HCT116 (cell line): ENCODE results near the gene THEMIS2. TPM values are rescaled to one million over a fixed set of nuclear protein-coding genes. Genes with fewer than 3 reads are reported as not detected.
A peak's percentile ranks its signal among the peaks of the same experiment; 100 is the strongest.

Experiments used
- ATAC-seq: fragments of 200-7000 bp; cut with Tn5 transposase; 2 replicates; pipeline ENCODE4 v1.9.1; 2020; ENCODE audit warnings: mild to moderate bottlenecking, moderate library complexity
- BruUV-seq: library from RNA; stranded (reverse); fragments of 400-500 nt; replicated peaks from 2 replicates; lab custom pipeline; 2021; lab: Mats Ljungman, UMichigan
- CTCF ChIA-PET: fragments of 300-600 bp; sonication (Branson Sonifier 250); formaldehyde crosslinking; loops from one replicate; lab custom pipeline; 2021; ENCODE audit warnings: antibody characterized with exemption; lab: Charles Lee
- POLR2A ChIA-PET: fragments of 300-600, 350-600 bp; sonication (Branson Sonifier 250); formaldehyde crosslinking; loops from one replicate; lab custom pipeline; 2021; ENCODE audit warnings: antibody characterized with exemption; lab: Charles Lee
- RAD21 ChIA-PET, 2 experiments: fragments of 300-600 bp; sonication (Branson Sonifier 250); formaldehyde crosslinking; loops; one replicate each; lab custom pipeline; 2023; ENCODE audit warnings: low total read pairs in 2 of 2; ENCODE audit not compliant: uncharacterized antibody in 2 of 2, unreplicated experiment in 2 of 2, low non-redundant PET in 1 of 2; lab: Charles Lee
- DNase-seq: peaks from one replicate; pipeline ENCODE4 v3.0.0-alpha.2; 2010; ENCODE audit warnings: low read depth, low spot score
- H2AFZ ChIP-seq: fragments of 200-600 bp; shearing (Covaris generic), sonication (generic); 2 replicates; pipeline ENCODE4 v1.6.1; 2017; ENCODE audit warnings: low read depth, mixed run types, mixed read lengths, antibody characterized with exemption, low read length; ENCODE audit not compliant: poor library complexity, severe bottlenecking
- H3K27ac ChIP-seq: 2 replicates; pipeline ENCODE4 v1.5.1; 2012; ENCODE audit warnings: low read depth, low read length
- H3K27me3 ChIP-seq: fragments of 200-600 bp; sonication (generic); 2 replicates; pipeline ENCODE4 v1.6.1; 2016; ENCODE audit warnings: mixed run types, low read length, mixed read lengths; ENCODE audit not compliant: insufficient read depth
- H3K36me3 ChIP-seq, 2 experiments: fragments of 200-500 bp in 1 of 2; fragments of 200-600 bp in 1 of 2; sonication (Bioruptor generic) in 1 of 2; sonication (generic) in 1 of 2; 2 replicates each; pipeline versions ENCODE4 v1.5.1 to v1.6.1; 2014 to 2016; ENCODE audit warnings: low read length in 2 of 2, inconsistent platforms in 1 of 2, mixed read lengths in 1 of 2, mixed run types in 1 of 2; ENCODE audit not compliant: insufficient read depth in 2 of 2, control insufficient read depth in 1 of 2
- H3K4me1 ChIP-seq, 2 experiments: fragments of 200-600 bp in 1 of 2; sonication (generic) in 1 of 2; 2 replicates each; pipeline versions ENCODE4 v1.5.1 to v1.6.1; 2012 to 2017; ENCODE audit warnings: low read length in 2 of 2, inconsistent platforms in 1 of 2, mild to moderate bottlenecking in 1 of 2, mixed read lengths in 1 of 2, mixed run types in 1 of 2, moderate library complexity in 1 of 2; ENCODE audit not compliant: insufficient read depth in 2 of 2, control insufficient read depth in 1 of 2
- H3K4me2 ChIP-seq: fragments of 200-600 bp; sonication (generic); 2 replicates; pipeline ENCODE4 v1.6.1; 2017; ENCODE audit warnings: mixed run types, low read length, mixed read lengths
- H3K4me3 ChIP-seq, 2 experiments: fragments of 200-600 bp in 1 of 2; sonication (generic) in 1 of 2; replicated peaks in 1 of 2; 2 replicates each; pipeline ENCODE4 v1.5.1; 2011 to 2016; ENCODE audit warnings: low read length in 2 of 2, control low read depth in 1 of 2, low read depth in 1 of 2, mild to moderate bottlenecking in 1 of 2, mixed read lengths in 1 of 2, mixed run types in 1 of 2
- H3K79me2 ChIP-seq: fragments of 200-600 bp; sonication (generic); 2 replicates; pipeline ENCODE4 v1.6.1; 2017; ENCODE audit warnings: mild to moderate bottlenecking, mixed run types, low read length, moderate library complexity, mixed read lengths; ENCODE audit not compliant: insufficient read depth
- H3K9ac ChIP-seq: fragments of 200-600 bp; sonication (generic); 2 replicates; pipeline ENCODE4 v1.6.1; 2016; ENCODE audit warnings: low read length, mixed read lengths
- H3K9me2 ChIP-seq: fragments of 200-600 bp; sonication (generic), shearing (Covaris generic); 2 replicates; pipeline ENCODE4 v1.6.1; 2017; ENCODE audit warnings: mixed run types, mild to moderate bottlenecking, moderate library complexity; ENCODE audit not compliant: insufficient read depth
- H3K9me3 ChIP-seq, 2 experiments: fragments of 200-500 bp in 1 of 2; fragments of 200-600 bp in 1 of 2; sonication (Bioruptor generic) in 1 of 2; sonication (generic) in 1 of 2; 2 replicates each; pipeline ENCODE4 v1.6.1; 2014 to 2017; ENCODE audit warnings: low read length in 2 of 2, mixed read lengths in 2 of 2, inconsistent platforms in 1 of 2, low read depth in 1 of 2, mild to moderate bottlenecking in 1 of 2, mixed run types in 1 of 2, moderate library complexity in 1 of 2; ENCODE audit not compliant: control insufficient read depth in 1 of 2, insufficient read depth in 1 of 2
- H4K20me1 ChIP-seq: fragments of 200-600 bp; sonication (generic), shearing (Covaris generic); 2 replicates; pipeline ENCODE4 v1.6.1; 2017; ENCODE audit warnings: mixed run types, mild to moderate bottlenecking, moderate library complexity; ENCODE audit not compliant: insufficient read depth
- CBX3 ChIP-seq: IDR thresholded peaks from 2 replicates; pipeline ENCODE4 v1.6.1; 2012; ENCODE audit warnings: low read depth
- CEBPB ChIP-seq: IDR thresholded peaks from 2 replicates; pipeline ENCODE4 v1.6.1; 2012; ENCODE audit warnings: low read depth
- EGR1 ChIP-seq: IDR thresholded peaks from 2 replicates; pipeline ENCODE4 v1.6.1; 2012; ENCODE audit warnings: low read depth
- ELF1 ChIP-seq: IDR thresholded peaks from 2 replicates; pipeline ENCODE4 v1.6.1; 2012; ENCODE audit warnings: low read depth, borderline replicate concordance
- EZH2 ChIP-seq: fragments of 200-600 bp; sonication (generic); IDR thresholded peaks from 2 replicates; pipeline ENCODE4 v1.6.1; 2017; ENCODE audit warnings: antibody characterized with exemption, mixed run types
- EZH2phosphoT487 ChIP-seq: fragments of 200-600 bp; IDR thresholded peaks from 2 replicates; pipeline ENCODE4 v1.6.1; 2018; ENCODE audit warnings: antibody characterized with exemption, borderline replicate concordance
- FOSL1 ChIP-seq: IDR thresholded peaks from 2 replicates; pipeline ENCODE4 v1.6.1; 2012; ENCODE audit warnings: low read depth
- JUND ChIP-seq: IDR thresholded peaks from 2 replicates; pipeline ENCODE4 v1.6.1; 2012
- POLR2A ChIP-seq: IDR thresholded peaks from 2 replicates; pipeline ENCODE4 v1.7.0; 2011; ENCODE audit warnings: borderline replicate concordance; ENCODE audit not compliant: insufficient read depth, insufficient read length; ENCODE audit errors: extremely low read depth
- POLR2AphosphoS5 ChIP-seq: IDR thresholded peaks from 2 replicates; pipeline ENCODE4 v1.6.1; 2011; ENCODE audit warnings: mild to moderate bottlenecking, low read depth, low read length, moderate library complexity
- SIN3A ChIP-seq: IDR thresholded peaks from 2 replicates; pipeline ENCODE4 v1.6.1; 2012; ENCODE audit warnings: low read depth
- SP1 ChIP-seq: IDR thresholded peaks from 2 replicates; pipeline ENCODE4 v1.6.1; 2012; ENCODE audit warnings: low read depth
- SRF ChIP-seq: IDR thresholded peaks from 2 replicates; pipeline ENCODE4 v1.6.1; 2012; ENCODE audit warnings: low read depth
- ZFX ChIP-seq: fragments of 450-650 bp; IDR thresholded peaks from 2 replicates; pipeline ENCODE4 v1.6.1; 2017
- intact Hi-C: fragments of 100-400 bp; cut with micrococcal nuclease; formaldehyde crosslinking; loops from 2 replicates; pipeline ENCODE4 v1.10.0; 2022
- total RNA-seq: library from RNA; stranded (reverse); gene quantifications from one replicate; pipeline ENCODE4 v1.2.1, GENCODE V29; 2021; ENCODE audit not compliant: unreplicated experiment
- TF ChIP-seq, protein P1 (sequence below): IDR thresholded peaks from 2 replicates; pipeline ENCODE4 v1.6.1; 2011; ENCODE audit warnings: mild to moderate bottlenecking, low read length, moderate library complexity; ENCODE audit not compliant: insufficient replicate concordance; ENCODE audit errors: extremely low read depth
- TF ChIP-seq, protein P2 (sequence below): IDR thresholded peaks from 2 replicates; pipeline ENCODE4 v1.6.1; 2012; ENCODE audit warnings: low read depth
- TF ChIP-seq, protein P3 (sequence below), 3 experiments: fragments of 200-600 bp in 1 of 3; sonication (generic) in 1 of 3; IDR thresholded peaks in 2 of 3; conservative IDR thresholded peaks in 1 of 3; 2 replicates each; pipeline ENCODE4 v1.5.1; 2012 to 2017; ENCODE audit warnings: low read depth in 2 of 3, low read length in 2 of 3, antibody characterized with exemption in 1 of 3, borderline replicate concordance in 1 of 3, control low read depth in 1 of 3, mild to moderate bottlenecking in 1 of 3, mixed read lengths in 1 of 3, mixed run types in 1 of 3, moderate library complexity in 1 of 3; ENCODE audit not compliant: insufficient read depth in 1 of 3
- TF ChIP-seq, protein P4 (sequence below): IDR thresholded peaks from 2 replicates; pipeline ENCODE4 v1.6.1; 2012
- TF ChIP-seq, protein P5 (sequence below): IDR thresholded peaks from 2 replicates; pipeline ENCODE4 v1.6.1; 2012

THEMIS2 gene
- total RNA-seq, 1 experiment from 2014 or later = 8.0 TPM

DNA sequence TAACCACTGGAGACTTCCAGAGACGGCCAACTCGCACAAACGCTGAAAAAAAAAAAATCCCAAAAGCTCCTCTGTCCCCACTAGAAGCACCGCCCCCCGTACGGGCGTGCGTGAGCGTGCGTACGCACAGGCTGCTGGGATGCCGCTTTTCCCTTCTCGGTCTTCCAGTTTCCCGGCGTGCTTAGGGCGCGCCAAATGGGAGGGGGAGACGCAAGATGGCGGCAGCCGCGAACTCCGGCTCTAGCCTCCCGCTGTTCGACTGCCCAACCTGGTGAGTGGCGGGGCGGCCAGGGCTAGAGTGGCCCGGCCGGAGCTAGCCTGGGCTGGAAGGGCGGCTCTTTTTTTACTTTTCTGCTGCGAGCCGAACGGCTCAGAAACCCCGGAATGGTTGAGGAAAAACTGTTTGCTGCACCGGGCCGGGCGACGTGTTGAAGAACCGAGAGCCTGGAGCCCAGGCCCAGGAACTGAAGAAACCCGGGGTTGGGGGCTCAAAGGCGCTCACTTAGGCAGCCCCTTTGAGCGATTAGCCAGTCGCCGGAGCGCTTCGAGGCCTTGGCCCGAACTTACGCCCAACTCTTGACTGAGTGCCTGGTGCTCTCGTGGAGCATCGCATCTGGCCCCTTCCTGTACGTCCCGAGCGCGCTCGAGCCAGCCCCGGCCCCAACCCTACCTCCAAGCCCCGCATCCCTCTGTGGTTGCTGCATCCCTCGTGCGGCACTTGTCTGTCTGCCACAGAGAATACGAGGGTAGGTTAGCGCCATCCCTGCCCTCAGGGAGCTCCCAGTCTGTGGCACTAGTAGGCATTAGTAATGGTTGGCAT lies 41.5 kb upstream of the THEMIS2 start, which contains the start of gene PPP1R8:
PPP1R8 (plus strand) TSS at position 162 of the 820 bp plus-strand sequence; CDS start at position 216, 54 bp downstream.
- H3K9ac ChIP-seq = peak within 1 kb of the TSS; percentile 97
- peak within 1 kb of the TSS; percentile 73 for H3K27ac ChIP-seq
- ChIA-PET RAD21 (no interaction called here), POLR2A (interaction anchor here (1.1 to 1.9 kb wide), 4 partner anchors 58 to 159 kb away, joined by 5 to 7 read pairs (median 6); partner anchors contain the start of genes FAM76A, IFI6 and STX12), CTCF (interaction anchor here (0.5 to 1.4 kb wide), 4 partner anchors 58 to 188 kb away, joined by 3 to 5 read pairs (median 4); partner anchors contain the start of genes FAM76A and STX12)
- peaks cover 9 to 26% of the 10 kb centered on the region in 2 experiments for H3K4me1 ChIP-seq
- BruUV-seq = TSS peak; percentile 42
- H2AFZ ChIP-seq = no peak within 1 kb of the TSS
- H3K4me2 ChIP-seq = peak within 1 kb of the TSS; percentile 79
- peaks cover 11 to 33% of the 10 kb centered on the region in 2 experiments for H3K36me3 ChIP-seq
- peak; percentile 99 for ATAC-seq
- intact Hi-C loops = loop anchor here (5.0 kb wide), 1 partner anchor 159 kb away; the partner anchor contains the start of gene IFI6
- no peaks in the 10 kb centered on the region for H3K27me3 ChIP-seq
- H3K9me3 ChIP-seq = peaks cover 0 to 6% of the 10 kb centered on the region in 2 experiments; a peak in 1 of 4 replicates
- H3K4me3 ChIP-seq = peak within 1 kb of the TSS; percentile 94 to 97
- DNase-seq = peak; percentile 91
- no peaks in the 10 kb centered on the region for H3K9me2 ChIP-seq
- no peaks in the 10 kb centered on the region; the same call in 1 of the 2 replicates for H4K20me1 ChIP-seq
- H3K79me2 ChIP-seq = peaks cover 52% of the 10 kb centered on the region
- 0 out of 2 replicates have a peak, but pooled peaks have one; percentile 40 for TF ChIP-seq EGR1
- no peak for TF ChIP-seq SRF
- TF ChIP-seq JUND = no peak
- TF ChIP-seq EZH2phosphoT487 = no peak
- TF ChIP-seq POLR2AphosphoS5 = peak; percentile 99
- no peak for TF ChIP-seq FOSL1
- TF ChIP-seq, protein P1, sequence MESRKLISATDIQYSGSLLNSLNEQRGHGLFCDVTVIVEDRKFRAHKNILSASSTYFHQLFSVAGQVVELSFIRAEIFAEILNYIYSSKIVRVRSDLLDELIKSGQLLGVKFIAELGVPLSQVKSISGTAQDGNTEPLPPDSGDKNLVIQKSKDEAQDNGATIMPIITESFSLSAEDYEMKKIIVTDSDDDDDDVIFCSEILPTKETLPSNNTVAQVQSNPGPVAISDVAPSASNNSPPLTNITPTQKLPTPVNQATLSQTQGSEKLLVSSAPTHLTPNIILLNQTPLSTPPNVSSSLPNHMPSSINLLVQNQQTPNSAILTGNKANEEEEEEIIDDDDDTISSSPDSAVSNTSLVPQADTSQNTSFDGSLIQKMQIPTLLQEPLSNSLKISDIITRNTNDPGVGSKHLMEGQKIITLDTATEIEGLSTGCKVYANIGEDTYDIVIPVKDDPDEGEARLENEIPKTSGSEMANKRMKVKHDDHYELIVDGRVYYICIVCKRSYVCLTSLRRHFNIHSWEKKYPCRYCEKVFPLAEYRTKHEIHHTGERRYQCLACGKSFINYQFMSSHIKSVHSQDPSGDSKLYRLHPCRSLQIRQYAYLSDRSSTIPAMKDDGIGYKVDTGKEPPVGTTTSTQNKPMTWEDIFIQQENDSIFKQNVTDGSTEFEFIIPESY = no peak
- TF ChIP-seq SP1 = no peak
- TF ChIP-seq, protein P2, sequence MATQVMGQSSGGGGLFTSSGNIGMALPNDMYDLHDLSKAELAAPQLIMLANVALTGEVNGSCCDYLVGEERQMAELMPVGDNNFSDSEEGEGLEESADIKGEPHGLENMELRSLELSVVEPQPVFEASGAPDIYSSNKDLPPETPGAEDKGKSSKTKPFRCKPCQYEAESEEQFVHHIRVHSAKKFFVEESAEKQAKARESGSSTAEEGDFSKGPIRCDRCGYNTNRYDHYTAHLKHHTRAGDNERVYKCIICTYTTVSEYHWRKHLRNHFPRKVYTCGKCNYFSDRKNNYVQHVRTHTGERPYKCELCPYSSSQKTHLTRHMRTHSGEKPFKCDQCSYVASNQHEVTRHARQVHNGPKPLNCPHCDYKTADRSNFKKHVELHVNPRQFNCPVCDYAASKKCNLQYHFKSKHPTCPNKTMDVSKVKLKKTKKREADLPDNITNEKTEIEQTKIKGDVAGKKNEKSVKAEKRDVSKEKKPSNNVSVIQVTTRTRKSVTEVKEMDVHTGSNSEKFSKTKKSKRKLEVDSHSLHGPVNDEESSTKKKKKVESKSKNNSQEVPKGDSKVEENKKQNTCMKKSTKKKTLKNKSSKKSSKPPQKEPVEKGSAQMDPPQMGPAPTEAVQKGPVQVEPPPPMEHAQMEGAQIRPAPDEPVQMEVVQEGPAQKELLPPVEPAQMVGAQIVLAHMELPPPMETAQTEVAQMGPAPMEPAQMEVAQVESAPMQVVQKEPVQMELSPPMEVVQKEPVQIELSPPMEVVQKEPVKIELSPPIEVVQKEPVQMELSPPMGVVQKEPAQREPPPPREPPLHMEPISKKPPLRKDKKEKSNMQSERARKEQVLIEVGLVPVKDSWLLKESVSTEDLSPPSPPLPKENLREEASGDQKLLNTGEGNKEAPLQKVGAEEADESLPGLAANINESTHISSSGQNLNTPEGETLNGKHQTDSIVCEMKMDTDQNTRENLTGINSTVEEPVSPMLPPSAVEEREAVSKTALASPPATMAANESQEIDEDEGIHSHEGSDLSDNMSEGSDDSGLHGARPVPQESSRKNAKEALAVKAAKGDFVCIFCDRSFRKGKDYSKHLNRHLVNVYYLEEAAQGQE = no peak
- no peak for TF ChIP-seq ELF1
- peak; percentile 97 for TF ChIP-seq POLR2A
- TF ChIP-seq, protein P3, sequence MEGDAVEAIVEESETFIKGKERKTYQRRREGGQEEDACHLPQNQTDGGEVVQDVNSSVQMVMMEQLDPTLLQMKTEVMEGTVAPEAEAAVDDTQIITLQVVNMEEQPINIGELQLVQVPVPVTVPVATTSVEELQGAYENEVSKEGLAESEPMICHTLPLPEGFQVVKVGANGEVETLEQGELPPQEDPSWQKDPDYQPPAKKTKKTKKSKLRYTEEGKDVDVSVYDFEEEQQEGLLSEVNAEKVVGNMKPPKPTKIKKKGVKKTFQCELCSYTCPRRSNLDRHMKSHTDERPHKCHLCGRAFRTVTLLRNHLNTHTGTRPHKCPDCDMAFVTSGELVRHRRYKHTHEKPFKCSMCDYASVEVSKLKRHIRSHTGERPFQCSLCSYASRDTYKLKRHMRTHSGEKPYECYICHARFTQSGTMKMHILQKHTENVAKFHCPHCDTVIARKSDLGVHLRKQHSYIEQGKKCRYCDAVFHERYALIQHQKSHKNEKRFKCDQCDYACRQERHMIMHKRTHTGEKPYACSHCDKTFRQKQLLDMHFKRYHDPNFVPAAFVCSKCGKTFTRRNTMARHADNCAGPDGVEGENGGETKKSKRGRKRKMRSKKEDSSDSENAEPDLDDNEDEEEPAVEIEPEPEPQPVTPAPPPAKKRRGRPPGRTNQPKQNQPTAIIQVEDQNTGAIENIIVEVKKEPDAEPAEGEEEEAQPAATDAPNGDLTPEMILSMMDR (IDR thresholded peaks at IDR 0.05 in 2 of 3, conservative IDR thresholded peaks at IDR 0.05 in 1 of 3; ENCODE audit: borderline replicate concordance in 1 of 3, insufficient read depth in 1 of 3, low read depth in 2 of 3, low read length in 2 of 3) = no peak
- TF ChIP-seq ZFX = peak; percentile 89
- no peak for TF ChIP-seq EZH2
- TF ChIP-seq, protein P4, sequence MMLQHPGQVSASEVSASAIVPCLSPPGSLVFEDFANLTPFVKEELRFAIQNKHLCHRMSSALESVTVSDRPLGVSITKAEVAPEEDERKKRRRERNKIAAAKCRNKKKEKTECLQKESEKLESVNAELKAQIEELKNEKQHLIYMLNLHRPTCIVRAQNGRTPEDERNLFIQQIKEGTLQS = no peak
- no peak for TF ChIP-seq CEBPB
- TF ChIP-seq, protein P5, sequence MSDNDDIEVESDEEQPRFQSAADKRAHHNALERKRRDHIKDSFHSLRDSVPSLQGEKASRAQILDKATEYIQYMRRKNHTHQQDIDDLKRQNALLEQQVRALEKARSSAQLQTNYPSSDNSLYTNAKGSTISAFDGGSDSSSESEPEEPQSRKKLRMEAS = peak; percentile 17; the same call in 1 of the 2 replicates
- TF ChIP-seq SIN3A = peak; percentile 61; the same call in 1 of the 2 replicates
- TF ChIP-seq CBX3 = peak; percentile 69
